ENCODE results near the gene CAPRIN1.
"Not testable (repeated sequence)": the region's sequence is repeated elsewhere in the genome, so short reads cannot be mapped to it uniquely, and the experiment has no call there.

CAPRIN1 gene

DNA sequence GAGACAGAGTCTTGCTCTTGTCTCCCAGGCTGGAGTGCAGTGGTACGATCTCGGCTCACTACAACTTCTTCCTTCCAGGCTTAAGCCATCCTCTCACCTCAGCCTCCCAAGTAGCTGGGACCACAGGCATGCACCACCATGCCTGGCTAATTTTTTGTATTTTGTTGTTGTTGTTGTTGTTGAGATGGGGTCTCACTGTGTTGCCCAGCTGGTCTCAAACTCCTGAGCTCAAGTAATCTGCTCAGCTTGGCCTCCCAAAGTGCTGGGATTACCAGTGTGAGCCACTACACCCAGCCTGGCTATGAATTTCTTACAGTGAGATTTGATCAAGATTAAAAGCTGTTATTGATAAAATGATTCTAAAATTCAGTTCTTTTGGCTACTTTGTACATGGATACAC is 43.4 kb downstream of the CAPRIN1 start:
- not testable (repeated sequence) for H3K4me3 ChIP-seq (ENCODE audit: low read depth, low read length); H3K27me3 ChIP-seq (ENCODE audit: control insufficient read depth, insufficient read depth, low read length)
- H3K36me3 ChIP-seq (ENCODE audit: control insufficient read depth, insufficient read depth, low read length), result peaks cover 100% of the 10 kb centered on the region

DNA sequence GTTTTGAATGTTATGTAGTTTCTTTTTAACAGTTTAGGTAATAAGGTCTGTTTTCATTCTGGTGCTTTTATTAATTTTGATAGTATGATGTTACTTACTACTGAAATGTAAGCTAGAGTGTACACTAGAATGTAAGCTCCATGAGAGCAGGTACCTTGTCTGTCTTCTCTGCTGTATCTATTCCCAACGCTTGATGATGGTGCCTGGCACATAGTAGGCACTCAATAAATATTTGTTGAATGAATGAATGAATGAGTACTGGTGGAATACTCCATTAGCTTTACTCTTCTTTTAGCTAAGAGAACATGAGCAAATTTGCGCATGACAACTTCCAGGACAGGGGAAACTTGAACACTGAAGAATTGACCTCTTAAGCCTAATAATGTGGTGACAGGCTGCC is 47.3 kb downstream of the CAPRIN1 start:
- Histone ChIP-seq H3K27me3 (ENCODE audit: control insufficient read depth, insufficient read depth, low read length) (no peaks in the 10 kb centered on the region), H3K36me3 (ENCODE audit: control insufficient read depth, insufficient read depth, low read length) (peaks cover 76% of the 10 kb centered on the region), H3K4me3 (ENCODE audit: low read depth, low read length) (no peak overlapping the region), H3K27ac (ENCODE audit: low read depth, low read length) (no peak overlapping the region), H3K4me1 (ENCODE audit: control insufficient read depth, insufficient read depth, low read length) (no peaks in the 10 kb centered on the region), H3K9me3 (ENCODE audit: control insufficient read depth, insufficient read depth, low read length) (no peaks in the 10 kb centered on the region), H3K9ac (ENCODE audit: low read depth, low read length) (no peak overlapping the region)

More for the DNA sequence above, 43.4 kb downstream of the CAPRIN1 start:
- H3K27ac ChIP-seq (ENCODE audit: low read depth, low read length); H3K9me3 ChIP-seq (ENCODE audit: control insufficient read depth, insufficient read depth, low read length); H3K9ac ChIP-seq (ENCODE audit: low read depth, low read length); H3K4me1 ChIP-seq (ENCODE audit: control insufficient read depth, insufficient read depth, low read length): not testable (repeated sequence)

DNA sequence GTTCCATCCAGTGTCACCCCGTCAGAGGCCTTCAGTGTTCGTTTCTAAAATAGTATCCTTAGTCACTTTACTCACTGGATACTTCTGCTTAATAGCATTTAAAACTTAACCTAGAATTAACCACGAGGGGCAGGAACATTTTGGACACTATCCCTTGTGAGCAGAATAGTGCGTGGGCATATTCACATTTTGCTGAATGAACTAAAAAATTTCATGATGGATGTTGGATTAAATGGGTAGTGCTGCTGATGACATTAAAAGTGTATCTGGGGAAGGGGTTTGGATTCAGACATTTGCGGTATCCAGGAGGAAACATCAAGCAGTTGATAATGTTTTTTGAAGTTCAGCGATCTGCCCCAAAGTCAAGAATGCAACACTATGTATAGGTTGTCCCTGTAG is 53.1 kb downstream of the CAPRIN1 start:
- peak overlapping the region; percentile 83 for H3K4me3 ChIP-seq (ENCODE audit: low read depth, low read length)
- no peaks in the 10 kb centered on the region for H3K27me3 ChIP-seq (ENCODE audit: control insufficient read depth, insufficient read depth, low read length)
- H3K9me3 ChIP-seq (ENCODE audit: control insufficient read depth, insufficient read depth, low read length), result no peaks in the 10 kb centered on the region
- peaks cover 37% of the 10 kb centered on the region for H3K36me3 ChIP-seq (ENCODE audit: control insufficient read depth, insufficient read depth, low read length)
- H3K27ac ChIP-seq (ENCODE audit: low read depth, low read length), result peak overlapping the region; percentile 93
- peak overlapping the region; percentile 82 for H3K9ac ChIP-seq (ENCODE audit: low read depth, low read length)
- 0 out of 2 replicates have a peak, but pooled peaks cover 5% of the 10 kb centered on the region for H3K4me1 ChIP-seq (ENCODE audit: control insufficient read depth, insufficient read depth, low read length)

DNA sequence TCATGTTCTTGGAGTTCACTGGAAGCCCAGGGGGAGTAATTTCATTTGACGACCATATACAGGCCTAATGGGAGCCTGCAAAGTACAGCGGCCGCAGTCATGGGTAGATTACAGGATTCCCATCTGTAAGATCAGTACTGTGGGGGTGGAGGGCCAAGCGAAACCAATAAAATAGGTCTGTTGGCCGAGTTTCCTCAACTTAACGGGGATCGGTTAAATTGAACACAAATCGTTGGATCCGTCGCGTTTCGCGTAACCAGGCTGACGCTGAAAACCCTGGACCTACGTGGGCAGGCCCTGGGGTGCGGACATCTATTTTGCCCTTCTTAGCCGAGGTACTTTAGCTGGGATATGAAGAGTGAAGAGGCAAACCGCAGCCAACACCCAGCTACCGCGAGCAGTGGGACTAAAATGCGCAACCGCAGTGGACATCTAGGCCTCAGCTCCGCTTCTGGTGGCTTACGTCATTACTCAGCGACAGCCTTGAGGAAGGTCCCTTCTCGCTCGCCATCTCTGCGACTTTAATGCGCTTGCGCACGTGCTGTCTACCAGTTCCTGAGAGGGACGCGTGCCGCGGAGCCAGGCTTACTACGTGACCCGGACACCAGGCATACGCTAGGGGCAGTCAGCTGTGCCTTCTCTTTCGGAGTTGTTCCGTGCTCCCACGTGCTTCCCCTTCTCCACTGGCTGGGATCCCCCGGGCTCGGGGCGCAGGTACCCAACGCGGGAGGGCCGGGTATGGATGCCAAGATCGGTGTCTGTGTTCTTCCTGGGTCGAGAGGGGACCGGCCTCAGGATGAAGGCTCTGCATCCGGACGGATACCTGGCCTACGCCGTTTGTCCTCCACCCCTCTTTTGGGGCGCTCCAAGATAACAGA is 53.8 kb downstream of the CAPRIN1 start, which contains the start of gene NAT10:
TSS of gene NAT10 (plus strand) at position 551 of the 878 bp plus-strand sequence. CDS start 2,597 bp downstream, outside the sequence.
- Histone ChIP-seq H3K27me3 (ENCODE audit: control insufficient read depth, insufficient read depth, low read length) (no peaks in the 10 kb centered on the region), H3K36me3 (ENCODE audit: control insufficient read depth, insufficient read depth, low read length) (peaks cover 37% of the 10 kb centered on the region), H3K4me3 (ENCODE audit: low read depth, low read length) (peak within 1 kb of the TSS; percentile 83), H3K9me3 (ENCODE audit: control insufficient read depth, insufficient read depth, low read length) (no peaks in the 10 kb centered on the region), H3K4me1 (ENCODE audit: control insufficient read depth, insufficient read depth, low read length) (0 out of 2 replicates have a peak, but pooled peaks cover 5% of the 10 kb centered on the region), H3K9ac (ENCODE audit: low read depth, low read length) (peak within 1 kb of the TSS; percentile 82), H3K27ac (ENCODE audit: low read depth, low read length) (peak within 1 kb of the TSS; percentile 93)

DNA sequence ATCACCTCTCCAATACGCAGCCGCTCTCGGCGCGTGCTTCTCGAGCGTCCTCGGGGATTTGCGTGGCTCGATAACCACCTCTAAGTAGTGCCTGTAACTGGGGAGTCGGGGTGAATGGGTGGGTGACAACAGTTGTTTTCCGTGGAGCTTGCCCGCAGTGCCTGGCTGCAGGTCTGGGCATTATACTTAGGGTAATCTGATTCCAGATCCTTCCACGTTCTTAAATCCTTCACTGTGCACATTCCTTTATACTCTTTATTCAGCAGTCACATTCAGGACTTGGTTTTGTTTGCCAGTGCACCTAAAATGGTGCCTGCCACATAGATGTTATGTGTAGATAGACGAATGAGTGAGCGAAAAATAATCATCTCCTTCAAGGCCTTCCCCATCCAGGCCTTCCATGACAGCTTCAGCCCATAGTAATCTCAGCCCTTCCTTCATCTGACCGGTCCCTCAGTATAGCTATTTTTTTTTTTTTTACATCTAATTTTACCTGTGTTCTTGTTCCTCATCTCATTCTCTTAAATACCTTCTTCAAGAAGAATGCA is 54.5 kb downstream of the CAPRIN1 start:
- Histone ChIP-seq H3K4me3 (ENCODE audit: low read depth, low read length) (peak overlapping the region; percentile 83), H3K27me3 (ENCODE audit: control insufficient read depth, insufficient read depth, low read length) (no peaks in the 10 kb centered on the region), H3K4me1 (ENCODE audit: control insufficient read depth, insufficient read depth, low read length) (0 out of 2 replicates have a peak, but pooled peaks cover 5% of the 10 kb centered on the region), H3K36me3 (ENCODE audit: control insufficient read depth, insufficient read depth, low read length) (peaks cover 37% of the 10 kb centered on the region), H3K9ac (ENCODE audit: low read depth, low read length) (peak overlapping the region; percentile 82), H3K27ac (ENCODE audit: low read depth, low read length) (peak overlapping the region; percentile 93), H3K9me3 (ENCODE audit: control insufficient read depth, insufficient read depth, low read length) (no peaks in the 10 kb centered on the region)

DNA sequence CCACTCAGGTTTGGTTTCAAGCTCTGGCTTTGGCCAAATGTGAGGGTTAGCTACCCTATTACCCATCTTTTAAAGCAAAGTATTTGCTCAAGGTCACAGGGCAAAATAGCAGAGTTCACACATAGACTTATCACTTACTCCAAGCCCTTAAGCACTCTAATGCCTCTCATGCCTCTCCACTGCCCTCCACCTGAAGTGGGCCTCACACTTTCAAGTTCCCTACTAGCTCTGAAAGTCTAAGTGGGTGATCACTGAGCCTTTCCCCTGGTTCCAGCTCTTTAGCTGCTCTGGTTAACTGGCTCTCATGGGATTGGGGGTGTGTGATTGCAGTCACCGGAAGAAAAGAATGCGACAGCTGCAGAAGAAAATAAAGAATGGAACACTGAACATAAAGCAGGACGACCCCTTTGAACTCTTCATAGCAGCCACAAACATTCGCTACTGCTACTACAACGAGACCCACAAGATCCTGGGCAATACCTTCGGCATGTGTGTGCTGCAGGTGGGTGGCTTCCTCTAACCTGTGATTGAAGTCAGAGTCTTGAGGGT is 60.3 kb downstream of the CAPRIN1 start:
- H3K9me3 ChIP-seq (ENCODE audit: control insufficient read depth, insufficient read depth, low read length), result no peaks in the 10 kb centered on the region
- H3K27me3 ChIP-seq (ENCODE audit: control insufficient read depth, insufficient read depth, low read length), result no peaks in the 10 kb centered on the region
- H3K4me1 ChIP-seq (ENCODE audit: control insufficient read depth, insufficient read depth, low read length), result 0 out of 2 replicates have a peak, but pooled peaks cover under 1% of the 10 kb centered on the region
- H3K36me3 ChIP-seq (ENCODE audit: control insufficient read depth, insufficient read depth, low read length), result peaks cover 91% of the 10 kb centered on the region
- H3K9ac ChIP-seq (ENCODE audit: low read depth, low read length), result no peak overlapping the region
- H3K4me3 ChIP-seq (ENCODE audit: low read depth, low read length), result no peak overlapping the region
- no peak overlapping the region for H3K27ac ChIP-seq (ENCODE audit: low read depth, low read length)

DNA sequence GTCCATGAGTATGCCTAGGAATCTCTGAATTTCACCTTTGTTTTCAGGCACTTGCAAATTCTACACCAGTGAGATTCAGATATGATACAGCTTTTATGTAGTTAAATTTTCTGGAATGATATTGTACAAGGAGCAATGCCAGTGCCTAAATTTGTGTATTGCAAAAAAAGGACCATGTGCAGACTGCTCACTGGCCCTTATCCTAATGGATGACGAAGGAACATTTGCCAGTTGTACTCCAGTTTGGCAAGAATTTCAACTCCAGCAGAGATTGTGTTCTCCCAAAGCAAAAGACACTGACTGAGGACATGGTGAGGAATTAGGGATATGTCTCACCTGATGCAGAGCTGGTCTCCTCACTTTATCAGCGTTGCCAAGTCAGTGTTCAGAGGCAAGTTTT is 62.5 kb downstream of the CAPRIN1 start:
- Histone ChIP-seq H3K9me3 (ENCODE audit: control insufficient read depth, insufficient read depth, low read length) (no peaks in the 10 kb centered on the region), H3K4me1 (ENCODE audit: control insufficient read depth, insufficient read depth, low read length) (no peaks in the 10 kb centered on the region), H3K36me3 (ENCODE audit: control insufficient read depth, insufficient read depth, low read length) (peaks cover 99% of the 10 kb centered on the region), H3K27me3 (ENCODE audit: control insufficient read depth, insufficient read depth, low read length) (no peaks in the 10 kb centered on the region), H3K27ac (ENCODE audit: low read depth, low read length) (no peak overlapping the region), H3K9ac (ENCODE audit: low read depth, low read length) (no peak overlapping the region), H3K4me3 (ENCODE audit: low read depth, low read length) (no peak overlapping the region)

DNA sequence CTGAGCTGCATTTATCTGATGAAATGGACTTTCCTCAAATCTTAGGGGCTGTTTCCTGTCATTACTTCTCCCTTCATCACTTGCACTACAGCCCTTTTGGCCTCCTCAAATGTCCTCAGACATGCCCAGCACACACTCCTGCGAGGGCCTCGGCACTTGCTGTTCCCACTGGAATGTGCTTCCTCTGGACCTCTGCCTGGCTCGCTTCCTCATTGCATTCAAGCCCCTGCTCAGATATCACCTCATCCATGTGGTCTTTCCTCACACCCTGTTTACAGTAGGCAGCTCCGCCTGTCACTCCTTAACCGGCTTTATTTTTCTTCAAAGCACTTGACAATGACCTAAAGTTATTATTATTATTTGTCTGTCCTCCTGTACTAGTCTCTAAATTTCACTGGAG is 62.9 kb downstream of the CAPRIN1 start:
- no peaks in the 10 kb centered on the region for H3K27me3 ChIP-seq (ENCODE audit: control insufficient read depth, insufficient read depth, low read length)
- H3K9me3 ChIP-seq (ENCODE audit: control insufficient read depth, insufficient read depth, low read length), result no peaks in the 10 kb centered on the region
- no peak overlapping the region for H3K9ac ChIP-seq (ENCODE audit: low read depth, low read length)
- no peaks in the 10 kb centered on the region for H3K4me1 ChIP-seq (ENCODE audit: control insufficient read depth, insufficient read depth, low read length)
- no peak overlapping the region for H3K27ac ChIP-seq (ENCODE audit: low read depth, low read length)
- H3K36me3 ChIP-seq (ENCODE audit: control insufficient read depth, insufficient read depth, low read length), result peaks cover 99% of the 10 kb centered on the region
- H3K4me3 ChIP-seq (ENCODE audit: low read depth, low read length), result no peak overlapping the region

DNA sequence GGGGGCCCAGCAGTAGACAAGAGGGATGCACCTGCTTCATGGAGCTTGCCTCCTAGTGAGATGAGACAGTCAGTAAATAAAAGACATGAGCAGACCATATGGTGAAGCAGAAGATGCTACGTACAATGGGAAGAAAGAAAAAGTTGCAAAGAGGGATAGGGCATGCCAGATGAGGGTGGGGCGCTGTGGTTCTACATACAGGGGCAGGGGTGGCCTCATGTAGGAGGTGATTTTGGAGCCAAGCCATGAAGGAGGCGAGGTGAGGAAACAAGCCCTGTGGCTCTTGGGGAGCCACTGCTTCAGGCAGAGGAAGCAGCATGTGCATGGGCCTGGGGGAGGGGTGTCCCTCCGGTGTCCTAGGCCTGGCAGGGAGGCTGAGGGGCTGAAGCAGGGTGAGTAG is 69.1 kb downstream of the CAPRIN1 start:
- Histone ChIP-seq H3K4me3 (ENCODE audit: low read depth, low read length) (no peak overlapping the region), H3K27me3 (ENCODE audit: control insufficient read depth, insufficient read depth, low read length) (no peaks in the 10 kb centered on the region), H3K36me3 (ENCODE audit: control insufficient read depth, insufficient read depth, low read length) (peaks cover 93% of the 10 kb centered on the region), H3K9ac (ENCODE audit: low read depth, low read length) (no peak overlapping the region), H3K9me3 (ENCODE audit: control insufficient read depth, insufficient read depth, low read length) (no peaks in the 10 kb centered on the region), H3K4me1 (ENCODE audit: control insufficient read depth, insufficient read depth, low read length) (no peaks in the 10 kb centered on the region), H3K27ac (ENCODE audit: low read depth, low read length) (no peak overlapping the region)

DNA sequence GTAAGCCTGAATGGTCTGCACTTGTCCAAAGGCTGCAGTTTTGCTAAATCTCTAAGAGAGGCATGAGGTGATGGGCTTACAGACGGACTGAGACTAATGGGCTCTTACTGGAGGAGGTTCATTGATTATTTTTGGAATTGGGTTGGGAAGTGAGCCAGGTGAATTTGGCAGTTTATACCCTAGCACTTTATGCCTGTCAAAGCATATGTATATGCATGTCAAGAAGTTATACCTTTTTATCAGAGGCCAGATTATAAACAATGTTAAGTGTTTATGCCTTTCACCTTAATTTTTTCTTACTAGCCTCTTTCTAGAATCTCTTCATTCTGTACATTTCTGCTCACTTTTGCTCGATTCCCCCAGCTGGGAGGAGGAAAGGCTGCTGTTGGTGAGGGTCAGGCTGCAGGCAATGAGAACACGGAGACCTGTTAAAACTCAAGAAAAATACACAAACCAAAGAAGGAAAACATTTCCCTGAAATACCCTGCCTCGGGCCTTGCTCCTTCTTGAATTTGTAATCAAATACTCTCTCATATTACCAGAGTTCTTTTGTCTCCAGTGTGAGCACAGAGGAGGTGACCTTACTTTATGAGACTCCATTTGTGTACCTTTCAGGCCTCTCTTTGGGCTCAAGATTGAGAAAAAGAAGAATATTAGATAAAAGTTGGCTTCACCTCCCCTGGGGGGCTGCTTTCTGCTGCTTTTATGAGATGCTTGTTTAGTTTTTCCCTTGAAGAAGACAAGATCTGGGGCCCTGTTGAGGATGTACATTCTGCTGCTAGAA is 73.5 kb downstream of the CAPRIN1 start:
- no peak overlapping the region for H3K9ac ChIP-seq (ENCODE audit: low read depth, low read length)
- H3K4me1 ChIP-seq (ENCODE audit: control insufficient read depth, insufficient read depth, low read length), result no peaks in the 10 kb centered on the region
- no peak overlapping the region for H3K27ac ChIP-seq (ENCODE audit: low read depth, low read length)
- no peaks in the 10 kb centered on the region for H3K27me3 ChIP-seq (ENCODE audit: control insufficient read depth, insufficient read depth, low read length)
- peaks cover 89% of the 10 kb centered on the region for H3K36me3 ChIP-seq (ENCODE audit: control insufficient read depth, insufficient read depth, low read length)
- no peak overlapping the region for H3K4me3 ChIP-seq (ENCODE audit: low read depth, low read length)
- H3K9me3 ChIP-seq (ENCODE audit: control insufficient read depth, insufficient read depth, low read length), result no peaks in the 10 kb centered on the region

All from HUES48 (cell line).